Epithelial cell of proximal tubule (primary cell): Measurements from ENCODE around the gene LIN7A. TPM values are rescaled to one million over a fixed set of nuclear protein-coding genes. Genes with fewer than 3 reads are reported as not detected.

Experiments
- DNase-seq: peaks from one replicate; pipeline ENCODE4 v3.0.0-alpha.2; 2011; ENCODE audit warnings: low read depth
- H3K4me3 ChIP-seq: 2 replicates; pipeline ENCODE4 v1.5.1; 2011; ENCODE audit warnings: low read depth, mild to moderate bottlenecking, low read length
- CTCF ChIP-seq: conservative IDR thresholded peaks from 2 replicates; pipeline ENCODE4 v1.5.1; 2012; ENCODE audit warnings: low read depth, mild to moderate bottlenecking, low read length
- total RNA-seq: library from RNA; depleted of rRNA; stranded (reverse); fragments of >200 nt; gene quantifications from 2 replicates; pipeline ENCODE4 v1.2.3, GENCODE V29; 2015

LIN7A gene
- total RNA-seq, 1 donor from 2014 or later, result 2.3 TPM

DNA sequence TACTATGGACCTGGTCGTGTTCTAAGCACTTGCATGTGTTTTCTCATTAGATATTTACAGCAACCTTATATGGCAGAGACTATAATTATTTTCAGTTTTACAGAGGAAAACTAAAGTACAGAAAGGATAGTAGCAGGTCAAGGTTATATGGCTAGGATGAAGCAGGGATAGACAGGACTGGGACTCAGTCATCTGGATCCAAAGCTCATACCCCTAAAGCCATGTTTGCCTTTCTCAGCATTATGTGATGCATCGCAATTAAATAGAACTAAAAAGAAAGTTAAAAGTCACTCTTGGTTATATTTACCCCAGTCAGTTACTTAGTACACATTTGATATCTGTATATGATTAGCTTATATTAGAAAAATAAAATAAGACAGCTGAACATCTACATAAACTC is 13.3 kb downstream of the LIN7A start:
- DNase-seq, result no peak
- H3K4me3 ChIP-seq, result no peak overlapping the region
- TF ChIP-seq CTCF, result no peak

GRCh38 chr12:80920006-80920405 is 17.7 kb downstream of the LIN7A start:
- H3K4me3 ChIP-seq, result no peak overlapping the region
- no peak for TF ChIP-seq CTCF
- DNase-seq, result no peak

GRCh38 chr12:80917651-80918050 is 20.1 kb downstream of the LIN7A start:
- no peak for TF ChIP-seq CTCF
- H3K4me3 ChIP-seq, result no peak overlapping the region
- DNase-seq, result no peak

GRCh38 chr12:80912901-80913770 is 24.6 kb downstream of the LIN7A start:
- no peak overlapping the region for H3K4me3 ChIP-seq
- no peak for TF ChIP-seq CTCF
- no peak for DNase-seq

DNA sequence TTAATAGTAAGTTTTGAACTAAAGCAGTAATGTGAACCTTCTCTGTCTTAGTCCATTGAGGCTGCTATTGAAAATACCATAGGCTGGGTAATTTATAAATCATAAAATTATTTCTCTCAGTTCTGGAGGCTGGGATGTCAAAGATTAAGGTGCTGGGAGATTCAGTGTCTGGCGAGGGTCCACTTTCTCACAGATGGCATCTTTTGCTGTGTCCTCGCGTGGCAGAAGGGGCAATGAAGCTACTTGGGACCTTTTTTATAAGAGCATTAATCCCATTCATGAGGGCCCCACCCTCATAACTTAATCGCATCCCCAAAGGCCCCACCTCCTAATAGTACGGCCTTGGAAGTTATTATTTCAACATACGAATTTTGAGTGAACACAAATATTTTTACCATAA is 28.4 kb downstream of the LIN7A start:
- DNase-seq, result no peak
- TF ChIP-seq CTCF, result no peak
- no peak overlapping the region for H3K4me3 ChIP-seq

GRCh38 chr12:80902711-80903110 is 35.0 kb downstream of the LIN7A start:
- no peak for TF ChIP-seq CTCF
- DNase-seq, result no peak
- no peak overlapping the region for H3K4me3 ChIP-seq

DNA sequence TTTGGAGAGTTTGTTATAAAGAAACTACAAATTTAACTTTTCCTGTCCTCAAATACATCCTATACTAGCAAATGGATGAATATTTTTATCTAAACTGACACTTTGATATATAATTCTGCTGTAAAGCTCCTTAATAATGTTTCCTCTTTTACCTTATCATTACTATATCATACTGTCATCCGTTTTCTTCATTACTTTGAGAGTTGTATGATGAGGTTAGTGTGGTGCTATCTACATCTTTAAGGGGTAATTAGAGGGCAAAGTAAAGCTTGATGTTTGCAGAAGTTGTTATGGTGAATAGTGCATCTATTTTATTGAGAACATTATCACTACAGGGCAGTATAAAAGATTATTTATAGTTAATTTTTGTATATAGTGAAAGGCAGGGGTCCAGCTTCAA is 36.1 kb downstream of the LIN7A start:
- no peak for DNase-seq
- no peak for TF ChIP-seq CTCF
- no peak overlapping the region for H3K4me3 ChIP-seq
